Vagina (tissue), 2 donors: ENCODE results near the gene DKK1. TPM values are rescaled to one million over a fixed set of nuclear protein-coding genes. Genes with fewer than 3 reads are reported as not detected.

Source experiments
- DNase-seq, 2 donors: peaks; one replicate each; pipeline ENCODE4 v3.0.0-alpha.2; 2017; ENCODE audit errors: extremely low spot score in 2 of 2
- H3K27ac ChIP-seq: fragments of 200-600 bp; sonication (generic); one replicate; pipeline ENCODE4 v1.5.1; 2019
- H3K27me3 ChIP-seq: fragments of 200-600 bp; sonication (generic); one replicate; pipeline ENCODE4 v1.5.1; 2019
- H3K36me3 ChIP-seq, 2 donors: fragments of 200-600 bp; sonication (generic); one replicate each; pipeline ENCODE4 v1.5.1; 2017 to 2019
- H3K4me1 ChIP-seq: fragments of 200-600 bp; sonication (generic); one replicate; pipeline ENCODE4 v1.5.1; 2019
- H3K4me3 ChIP-seq, 2 donors: fragments of 200-600 bp; sonication (generic); 1 replicate in 1 of 2; 2 replicates in 1 of 2; pipeline ENCODE4 v1.5.1; 2016 to 2019
- H3K9me3 ChIP-seq: fragments of 200-600 bp; sonication (generic); one replicate; pipeline ENCODE4 v1.5.1; 2019
- POLR2A ChIP-seq, 2 donors: fragments of 450-650 bp; IDR thresholded peaks; one replicate each; pipeline ENCODE4 v1.6.1; 2017; ENCODE audit warnings: antibody characterized with exemption in 2 of 2, mild to moderate bottlenecking in 2 of 2, moderate library complexity in 2 of 2
- POLR2AphosphoS5 ChIP-seq, 2 donors: sonication (generic); formaldehyde crosslinking; IDR thresholded peaks; one replicate each; pipeline ENCODE4 v1.9.0; 2017; ENCODE audit warnings: antibody characterized with exemption in 2 of 2, mild to moderate bottlenecking in 2 of 2, low read depth in 1 of 2; ENCODE audit not compliant: insufficient read depth in 1 of 2
- intact Hi-C: fragments of 100-400 bp; cut with DNase I; formaldehyde crosslinking; loops from one replicate; pipeline ENCODE4 v1.15.1; 2023
- total RNA-seq: library from RNA; depleted of rRNA; stranded (reverse); fragments of >200 nt; gene quantifications from one replicate; pipeline ENCODE4 v1.2.3, GENCODE V29; 2016
- TF ChIP-seq, protein P1 (sequence below), 3 experiments: fragments of 450-650 bp in 2 of 3; fragments of 200-600 bp in 1 of 3; sonication (generic) in 1 of 3; IDR thresholded peaks; one replicate each; pipeline ENCODE4 v1.5.1; 2017 to 2019; ENCODE audit warnings: antibody characterized with exemption in 3 of 3, mild to moderate bottlenecking in 2 of 3, moderate library complexity in 2 of 3

DKK1 gene
- total RNA-seq, 1 donor from 2014 or later = 14.0 TPM

DNA sequence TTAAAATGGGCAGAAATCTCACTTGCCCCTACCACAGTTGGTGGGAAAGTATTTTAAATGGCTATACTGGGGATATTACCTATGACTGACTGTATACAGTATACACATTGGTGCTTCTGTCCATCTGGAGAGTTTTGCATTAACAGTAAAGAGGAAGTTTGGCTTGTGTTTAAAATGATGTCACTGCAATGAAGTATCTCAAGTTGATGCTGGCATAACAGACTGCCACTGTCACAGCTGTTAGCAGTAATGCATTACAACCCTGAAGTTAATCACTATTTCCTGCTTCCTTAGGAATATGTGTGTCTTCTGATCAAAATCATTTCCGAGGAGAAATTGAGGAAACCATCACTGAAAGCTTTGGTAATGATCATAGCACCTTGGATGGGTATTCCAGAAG is 1.9 kb downstream of the DKK1 start:
- no peak for DNase-seq
- intact Hi-C loops = no loop called here
- no peaks in the 10 kb centered on the region for H3K9me3 ChIP-seq
- no peak for TF ChIP-seq POLR2AphosphoS5 (IDR thresholded peaks at IDR 0.05; ENCODE audit: insufficient read depth in 1 of 2, low read depth in 1 of 2)
- TF ChIP-seq, protein P1, sequence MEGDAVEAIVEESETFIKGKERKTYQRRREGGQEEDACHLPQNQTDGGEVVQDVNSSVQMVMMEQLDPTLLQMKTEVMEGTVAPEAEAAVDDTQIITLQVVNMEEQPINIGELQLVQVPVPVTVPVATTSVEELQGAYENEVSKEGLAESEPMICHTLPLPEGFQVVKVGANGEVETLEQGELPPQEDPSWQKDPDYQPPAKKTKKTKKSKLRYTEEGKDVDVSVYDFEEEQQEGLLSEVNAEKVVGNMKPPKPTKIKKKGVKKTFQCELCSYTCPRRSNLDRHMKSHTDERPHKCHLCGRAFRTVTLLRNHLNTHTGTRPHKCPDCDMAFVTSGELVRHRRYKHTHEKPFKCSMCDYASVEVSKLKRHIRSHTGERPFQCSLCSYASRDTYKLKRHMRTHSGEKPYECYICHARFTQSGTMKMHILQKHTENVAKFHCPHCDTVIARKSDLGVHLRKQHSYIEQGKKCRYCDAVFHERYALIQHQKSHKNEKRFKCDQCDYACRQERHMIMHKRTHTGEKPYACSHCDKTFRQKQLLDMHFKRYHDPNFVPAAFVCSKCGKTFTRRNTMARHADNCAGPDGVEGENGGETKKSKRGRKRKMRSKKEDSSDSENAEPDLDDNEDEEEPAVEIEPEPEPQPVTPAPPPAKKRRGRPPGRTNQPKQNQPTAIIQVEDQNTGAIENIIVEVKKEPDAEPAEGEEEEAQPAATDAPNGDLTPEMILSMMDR (IDR thresholded peaks at IDR 0.05) = no peak
- no peak for TF ChIP-seq POLR2A (IDR thresholded peaks at IDR 0.05)
- H3K27ac ChIP-seq = no peak overlapping the region
- H3K27me3 ChIP-seq = no peaks in the 10 kb centered on the region
- H3K4me1 ChIP-seq = peaks cover 12% of the 10 kb centered on the region
- H3K4me3 ChIP-seq = peak overlapping the region in 1 of 2 donors; percentile 61
- no peaks in the 10 kb centered on the region for H3K36me3 ChIP-seq

DNA sequence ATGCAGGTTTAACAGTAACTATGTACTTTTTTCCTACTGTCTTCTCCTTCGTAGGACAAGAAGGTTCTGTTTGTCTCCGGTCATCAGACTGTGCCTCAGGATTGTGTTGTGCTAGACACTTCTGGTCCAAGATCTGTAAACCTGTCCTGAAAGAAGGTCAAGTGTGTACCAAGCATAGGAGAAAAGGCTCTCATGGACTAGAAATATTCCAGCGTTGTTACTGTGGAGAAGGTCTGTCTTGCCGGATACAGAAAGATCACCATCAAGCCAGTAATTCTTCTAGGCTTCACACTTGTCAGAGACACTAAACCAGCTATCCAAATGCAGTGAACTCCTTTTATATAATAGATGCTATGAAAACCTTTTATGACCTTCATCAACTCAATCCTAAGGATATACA is 2.4 kb downstream of the DKK1 start:
- TF ChIP-seq, protein P1 (IDR thresholded peaks at IDR 0.05) = no peak
- no peak for TF ChIP-seq POLR2A (IDR thresholded peaks at IDR 0.05)
- Histone ChIP-seq H3K4me3 (no peak overlapping the region), H3K9me3 (no peaks in the 10 kb centered on the region), H3K27ac (no peak overlapping the region), H3K27me3 (no peaks in the 10 kb centered on the region), H3K36me3 (no peaks in the 10 kb centered on the region), H3K4me1 (peaks cover 12% of the 10 kb centered on the region)
- intact Hi-C loops = no loop called here
- DNase-seq = no peak

DNA sequence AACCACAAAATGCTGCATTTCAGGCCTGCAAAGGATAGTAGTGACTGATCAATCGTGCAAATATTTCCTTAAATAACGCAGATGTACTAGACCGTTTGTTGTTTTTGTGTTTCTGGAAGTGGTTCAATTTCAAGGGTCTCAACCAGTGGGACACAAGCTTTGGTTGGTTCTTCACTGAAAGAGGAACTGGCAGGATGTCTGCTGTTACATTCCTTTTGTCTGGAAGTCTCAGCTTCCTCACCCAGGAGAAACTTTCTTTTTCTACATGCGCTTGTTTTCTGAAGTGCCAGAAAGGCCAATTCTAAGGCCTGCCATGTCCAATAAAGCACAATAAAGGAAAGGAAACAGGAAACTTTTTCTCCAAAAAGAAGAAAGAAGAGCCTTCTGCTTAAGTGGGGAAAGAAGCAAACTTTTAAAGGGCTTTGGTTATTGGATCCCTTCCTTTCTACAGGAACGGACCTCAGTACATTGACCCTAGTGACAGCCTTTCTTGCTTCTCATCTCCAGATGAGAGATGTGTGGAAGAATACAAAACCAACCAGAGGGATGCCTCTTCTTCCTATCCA is 4.1 kb downstream of the DKK1 start:
- no peak for DNase-seq
- no peaks in the 10 kb centered on the region for H3K36me3 ChIP-seq
- intact Hi-C loops = no loop called here
- H3K27ac ChIP-seq = no peak overlapping the region
- H3K4me3 ChIP-seq = no peak overlapping the region
- peaks cover 9% of the 10 kb centered on the region for H3K4me1 ChIP-seq
- no peaks in the 10 kb centered on the region for H3K9me3 ChIP-seq
- TF ChIP-seq POLR2AphosphoS5 (IDR thresholded peaks at IDR 0.05; ENCODE audit: insufficient read depth in 1 of 2, low read depth in 1 of 2) (no peak), POLR2A (IDR thresholded peaks at IDR 0.05) (no peak)
- TF ChIP-seq, protein P1 (IDR thresholded peaks at IDR 0.05) = no peak
- no peaks in the 10 kb centered on the region for H3K27me3 ChIP-seq

DNA sequence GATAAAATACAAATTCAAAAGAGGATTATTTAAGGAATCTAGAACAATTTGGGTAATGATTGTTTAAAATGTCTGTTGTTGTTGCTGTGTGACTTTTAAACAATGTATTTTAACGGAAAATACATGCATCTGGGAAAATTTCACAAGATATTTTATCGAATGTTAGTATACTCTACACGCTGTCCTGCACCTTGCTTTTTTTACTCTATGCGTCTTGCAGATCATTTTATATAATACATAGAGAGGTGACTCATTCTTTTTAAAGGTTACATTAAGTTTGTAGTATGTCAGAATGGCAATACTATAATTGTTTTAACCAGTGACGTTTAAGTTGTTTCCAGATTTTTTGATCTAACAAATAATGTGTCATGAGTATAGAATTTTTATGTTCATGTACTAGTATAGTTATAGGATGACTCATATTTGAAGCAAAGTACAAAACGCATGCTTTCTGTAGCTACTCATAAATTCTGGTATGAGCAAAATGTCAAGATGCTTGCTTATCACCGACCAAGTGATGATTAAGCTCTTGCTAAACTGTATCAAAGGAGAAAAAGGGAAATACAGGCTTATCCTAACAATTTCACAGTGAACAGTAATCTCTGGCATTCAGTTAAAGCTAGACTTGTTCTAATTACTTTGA is 4.9 kb downstream of the DKK1 start:
- no peaks in the 10 kb centered on the region for H3K36me3 ChIP-seq
- H3K27ac ChIP-seq = no peak overlapping the region
- H3K4me1 ChIP-seq = peaks cover 2% of the 10 kb centered on the region
- DNase-seq = no peak
- H3K9me3 ChIP-seq = no peaks in the 10 kb centered on the region
- TF ChIP-seq POLR2A (IDR thresholded peaks at IDR 0.05) (no peak), POLR2AphosphoS5 (IDR thresholded peaks at IDR 0.05; ENCODE audit: insufficient read depth in 1 of 2, low read depth in 1 of 2) (no peak)
- TF ChIP-seq, protein P1 (IDR thresholded peaks at IDR 0.05) = no peak
- H3K4me3 ChIP-seq = no peak overlapping the region
- intact Hi-C loops = no loop called here
- no peaks in the 10 kb centered on the region for H3K27me3 ChIP-seq

DNA sequence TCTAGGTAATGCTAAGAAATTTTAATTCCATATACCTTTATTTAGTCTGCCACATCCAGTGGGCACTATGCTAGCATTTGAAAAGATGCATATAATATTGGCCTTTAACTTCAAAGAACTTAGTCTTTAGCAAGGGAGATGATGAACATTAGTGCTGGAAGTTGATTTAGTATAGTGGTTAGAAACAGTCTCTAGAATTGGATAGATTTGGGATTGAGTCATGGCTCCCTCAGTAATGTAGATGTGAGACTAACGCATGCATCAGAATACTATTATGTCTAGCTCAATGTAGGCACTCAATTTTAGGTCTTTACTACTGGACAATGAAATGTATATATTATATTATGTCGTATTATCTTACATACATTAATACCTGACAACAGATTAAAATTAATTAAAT is 5.8 kb downstream of the DKK1 start:
- TF ChIP-seq POLR2A (IDR thresholded peaks at IDR 0.05) (no peak), POLR2AphosphoS5 (IDR thresholded peaks at IDR 0.05; ENCODE audit: insufficient read depth in 1 of 2, low read depth in 1 of 2) (no peak)
- TF ChIP-seq, protein P1 (IDR thresholded peaks at IDR 0.05) = no peak
- intact Hi-C loops = no loop called here

More for the DNA sequence above, 5.8 kb downstream of the DKK1 start:
- Histone ChIP-seq H3K27ac (no peak overlapping the region), H3K4me3 (no peak overlapping the region), H3K36me3 (no peaks in the 10 kb centered on the region), H3K9me3 (no peaks in the 10 kb centered on the region), H3K27me3 (no peaks in the 10 kb centered on the region), H3K4me1 (no peaks in the 10 kb centered on the region)
- no peak for DNase-seq
